Adipose tissue (tissue), 3 donors: Measurements from ENCODE around the gene DLGAP1. TPM values are rescaled to one million over a fixed set of nuclear protein-coding genes. Genes with fewer than 3 reads are reported as not detected.
"Not testable (repeated sequence)": the region's sequence is repeated elsewhere in the genome, so short reads cannot be mapped to it uniquely, and the experiment has no call there.

Experiments used
- H3K27ac ChIP-seq: one replicate; pipeline ENCODE4 v1.5.1; 2013; ENCODE audit warnings: low read depth, low read length
- WGBS, 3 donors: extraction: QIAGEN DNeasy Blood & Tissue Kit; methylation state at CpG; one replicate each; pipeline ENCODE4 v1.1.7; 2013; 5-methylcytosine and 5-hydroxymethylcytosine counted together
- polyA plus RNA-seq, 3 donors: library from polyadenylated mRNA; stranded (reverse); fragments of 200-250 nt; gene quantifications; one replicate each; pipeline ENCODE4 v1.2.3, GENCODE V29; 2013
- donor health status: healthy with polysubstance abuse.
- donor health status: Bipolar disorder and iron deficiency.
- donor health status: healthy.

DLGAP1 gene
- polyA plus RNA-seq, 3 donors, result 0.06 to 0.22 (median 0.09) TPM

DNA sequence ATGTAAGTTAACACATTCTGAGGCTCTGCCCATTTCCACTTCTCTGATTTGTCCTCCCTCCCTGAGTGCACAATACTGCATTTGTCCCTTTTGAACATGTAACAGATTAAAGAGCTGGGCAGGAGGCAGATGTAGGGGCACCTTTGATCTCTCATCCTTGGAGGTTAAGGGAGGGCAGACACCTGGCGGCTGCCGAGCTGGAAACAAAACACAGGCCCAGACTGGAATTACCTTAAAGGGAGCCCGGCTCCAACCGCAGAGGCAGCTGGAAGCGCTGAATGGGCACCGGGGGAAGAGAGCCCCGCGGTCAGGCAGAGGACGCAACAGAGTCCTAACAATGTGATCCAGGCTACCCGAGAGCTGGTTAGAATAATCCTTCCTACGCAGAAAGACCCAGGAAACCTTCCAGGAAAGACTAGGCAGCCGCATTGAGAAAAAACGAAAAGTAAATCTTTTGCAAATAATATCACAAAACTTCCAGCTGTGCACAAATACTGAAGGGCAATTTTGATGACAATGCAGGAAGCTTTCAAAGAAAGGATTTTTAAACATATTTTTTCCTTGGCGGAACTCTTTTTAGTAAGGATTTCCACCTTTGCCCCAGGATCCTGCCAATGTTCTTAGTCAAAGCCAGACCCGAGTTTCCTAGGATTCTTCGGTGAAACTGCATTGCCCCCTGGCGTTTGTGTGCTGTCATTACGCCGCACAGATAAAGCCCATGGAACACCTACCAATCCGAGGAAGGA lies 789.2 kb downstream of the DLGAP1 start:
- H3K27ac ChIP-seq, result no peak overlapping the region
- 7 to 21% (median 17%) methylated on average over 20 of the region's 20 CpGs for WGBS, 3 donors

DNA sequence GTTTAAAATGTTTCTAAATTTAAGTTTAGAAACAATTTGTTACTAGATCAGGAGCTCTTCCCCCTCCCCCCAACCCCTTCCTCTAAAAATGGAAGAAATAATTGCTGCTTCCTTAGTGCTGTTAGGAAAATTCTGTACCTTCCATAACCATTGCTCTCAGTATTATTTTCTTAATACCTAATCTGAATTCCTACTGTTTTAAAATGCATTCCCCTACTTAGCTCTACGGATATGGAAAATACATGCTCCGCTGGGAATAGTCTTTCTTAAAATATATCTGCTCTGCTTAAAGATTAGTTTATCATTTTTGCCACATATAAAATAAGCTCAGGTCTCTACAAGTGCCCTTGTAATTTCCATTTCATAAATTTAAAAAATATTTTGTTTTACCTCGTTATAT lies 789.9 kb downstream of the DLGAP1 start:
- no peak overlapping the region for H3K27ac ChIP-seq

DNA sequence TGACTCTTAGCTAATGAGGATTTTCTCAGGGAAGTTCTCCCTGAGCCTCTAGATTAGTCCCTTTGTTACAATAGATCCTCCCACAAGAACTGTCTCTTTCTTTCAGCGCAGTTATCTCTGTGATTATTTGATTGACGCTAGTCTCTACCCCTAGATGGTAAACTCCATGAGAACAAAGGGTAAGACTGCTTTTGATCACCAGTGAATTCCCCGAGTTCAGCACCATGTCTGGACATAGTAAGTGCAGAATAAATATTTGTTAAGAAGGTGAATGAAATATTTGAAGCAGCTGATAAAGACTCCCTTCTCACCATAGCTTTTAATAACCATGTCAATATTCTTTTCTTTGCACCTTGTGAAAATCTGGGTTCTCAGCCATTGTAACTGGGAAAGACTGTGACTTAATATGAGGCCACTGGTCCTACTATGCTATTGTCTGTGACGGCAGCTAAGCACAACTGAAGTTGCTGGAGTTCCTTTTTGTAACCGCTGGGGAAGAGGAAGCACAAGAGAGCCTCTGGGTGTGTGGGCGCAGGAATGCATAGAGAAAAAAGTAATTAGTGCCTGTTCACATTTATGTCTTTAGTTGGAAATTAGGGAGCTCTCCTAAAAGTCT lies 790.4 kb downstream of the DLGAP1 start:
- WGBS, 3 donors, result 63 to 68% (median 64%) methylated on average over 6 of the region's 6 CpGs
- H3K27ac ChIP-seq, result no peak overlapping the region

More for the DNA sequence above, 789.9 kb downstream of the DLGAP1 start:
- 79 to 88% (median 82%) methylated on average over 3 of the region's 3 CpGs for WGBS, 3 donors

DNA sequence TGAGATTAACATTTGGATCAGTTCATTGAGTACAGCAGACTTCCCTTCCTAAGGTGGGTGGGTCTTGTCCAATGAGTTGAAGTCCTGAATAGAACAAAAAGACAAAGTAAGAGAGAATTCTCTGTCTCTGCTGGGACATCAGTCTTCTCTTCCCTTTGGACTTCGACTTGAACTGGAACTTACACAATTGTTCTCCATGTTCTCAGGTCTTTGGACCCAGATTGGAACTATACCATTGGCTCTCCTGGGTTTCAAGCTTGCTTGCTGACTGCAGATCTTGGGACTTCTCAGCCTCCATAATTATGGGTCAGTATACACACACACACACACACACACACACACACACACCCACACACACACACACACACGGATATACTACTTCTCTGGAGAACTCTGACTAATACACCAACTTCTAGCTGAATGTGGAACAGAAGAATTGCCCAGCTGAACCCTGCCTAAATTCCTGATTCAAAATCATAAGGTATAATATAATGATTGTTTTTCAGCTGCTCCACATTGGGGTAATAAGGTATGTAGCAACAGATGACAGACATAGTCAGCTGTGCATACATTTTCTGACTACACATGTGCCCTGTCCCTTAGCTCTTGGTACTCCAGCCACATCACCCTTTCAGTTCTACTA lies 791.1 kb downstream of the DLGAP1 start:
- WGBS, 3 donors, result 86 to 90% (median 88%) methylated on average over 2 of the region's 2 CpGs
- no peak overlapping the region for H3K27ac ChIP-seq

DNA sequence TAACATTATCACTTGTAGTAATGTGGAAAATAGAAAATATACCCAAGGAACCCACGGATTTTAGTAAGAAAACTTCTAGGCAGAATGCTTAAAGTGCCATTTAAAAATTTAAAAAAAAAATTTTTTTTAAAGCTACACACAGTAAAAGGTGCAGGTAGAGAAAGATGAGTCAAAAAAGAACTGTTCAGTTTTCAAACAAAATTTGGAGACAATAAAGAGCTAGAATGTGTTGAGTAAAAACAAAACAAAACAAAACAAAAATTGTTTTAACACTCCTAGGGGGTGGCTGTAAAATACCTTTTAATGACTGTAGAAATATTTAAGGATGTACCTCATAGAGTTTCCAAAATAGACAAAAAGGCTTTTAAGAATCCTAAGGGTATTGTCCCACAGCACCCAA lies 793.1 kb downstream of the DLGAP1 start:
- 80 to 85% (median 81%) methylated on average over 1 of the region's 1 CpG for WGBS, 3 donors
- no peak overlapping the region for H3K27ac ChIP-seq

DNA sequence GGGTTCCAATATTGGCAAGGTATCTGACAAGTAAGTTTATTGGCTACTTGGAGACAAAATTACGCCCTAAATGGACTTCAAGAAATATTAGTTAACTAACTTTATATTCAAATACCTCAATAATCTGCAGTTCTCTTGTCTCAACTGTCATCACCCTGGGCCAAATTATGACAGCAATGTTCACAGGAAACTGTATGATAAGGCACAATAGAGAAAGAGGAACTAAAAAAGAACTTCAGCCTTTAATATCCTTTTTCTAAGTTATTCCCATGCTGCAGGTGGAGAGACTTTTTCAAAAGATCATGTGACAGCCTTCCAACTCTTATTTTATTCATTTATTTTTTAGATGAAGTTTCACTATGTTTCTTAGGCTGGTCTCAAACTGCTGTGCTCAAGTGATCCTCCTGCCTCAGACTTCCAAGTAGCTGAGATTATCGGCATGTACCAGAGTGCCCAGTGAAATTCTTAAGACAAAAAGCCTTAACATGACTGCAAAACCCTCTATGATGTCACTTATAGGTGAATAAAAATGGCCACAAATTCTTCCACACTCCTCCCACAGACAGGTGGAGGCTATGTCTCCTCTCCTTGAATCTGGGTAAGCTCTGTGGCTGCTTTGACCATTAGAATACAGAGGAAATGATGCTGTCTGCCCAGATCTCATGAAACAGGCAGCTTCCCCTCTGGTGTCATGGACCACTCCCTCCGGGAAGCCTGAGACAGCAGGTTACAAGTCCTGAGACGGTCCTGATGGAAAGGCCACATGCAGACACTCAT lies 794.2 kb downstream of the DLGAP1 start:
- WGBS, 3 donors, result 39 to 96% (median 61%) methylated on average over 4 of the region's 4 CpGs
- no peak overlapping the region for H3K27ac ChIP-seq

DNA sequence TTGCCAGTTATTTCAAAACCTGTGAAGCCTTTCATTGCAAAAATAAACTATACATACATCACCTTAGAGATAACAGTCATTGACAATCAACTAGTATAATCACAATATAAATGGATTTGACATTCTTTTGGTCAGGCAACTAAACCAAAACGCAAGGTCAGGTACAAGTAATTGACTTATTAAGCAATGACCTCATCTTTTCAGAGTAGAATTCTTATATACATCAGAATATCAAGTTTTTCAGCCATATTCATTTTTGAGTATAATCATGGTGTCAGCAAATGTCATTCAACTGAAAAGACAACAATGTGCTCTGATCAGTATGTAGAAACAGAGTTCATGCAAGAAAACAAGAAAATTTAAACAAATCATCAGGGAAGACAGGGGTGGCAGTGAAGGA lies 796.6 kb downstream of the DLGAP1 start:
- WGBS, 3 donors, result 80 to 92% (median 88%) methylated on average over 1 of the region's 1 CpG
- H3K27ac ChIP-seq, result no peak overlapping the region

DNA sequence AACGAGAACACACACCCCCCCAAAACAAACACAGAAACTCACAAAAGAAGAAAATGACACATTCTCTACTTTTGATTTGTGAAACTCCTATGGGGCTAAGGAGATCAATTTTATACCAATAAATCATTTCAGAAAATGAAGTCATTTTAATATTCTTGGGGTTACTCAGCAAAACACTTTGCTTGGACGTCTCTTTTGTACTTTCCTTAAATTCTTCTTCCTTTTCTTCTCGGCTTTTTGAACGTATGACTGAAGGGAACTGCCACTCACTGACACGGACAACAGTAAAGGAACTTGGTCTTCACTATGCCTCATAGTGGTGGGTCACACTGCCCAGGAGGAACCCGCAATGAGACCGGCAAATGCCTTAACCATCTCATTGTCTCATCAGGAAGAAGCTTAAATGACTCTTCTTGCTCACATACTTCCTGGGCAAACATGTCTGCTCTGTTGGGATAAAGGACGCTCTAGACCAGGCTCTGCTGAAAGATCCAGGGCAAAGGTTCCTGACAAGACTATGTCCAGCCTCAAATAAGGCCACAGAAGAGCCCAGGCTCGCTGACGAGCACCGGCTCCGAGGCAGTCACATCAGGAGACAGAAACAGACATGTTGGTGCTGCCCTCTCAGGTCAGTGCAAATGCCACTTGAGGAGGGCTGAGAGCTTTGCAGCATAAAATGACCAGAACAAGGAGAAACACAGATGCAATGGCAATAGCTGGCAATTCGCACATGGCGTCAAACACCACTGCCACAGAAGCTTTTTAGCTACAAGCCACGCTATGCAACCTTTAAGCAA lies 799.7 kb downstream of the DLGAP1 start:
- WGBS, 3 donors, result 71 to 85% (median 78%) methylated on average over 15 of the region's 15 CpGs
- H3K27ac ChIP-seq, result no peak overlapping the region

DNA sequence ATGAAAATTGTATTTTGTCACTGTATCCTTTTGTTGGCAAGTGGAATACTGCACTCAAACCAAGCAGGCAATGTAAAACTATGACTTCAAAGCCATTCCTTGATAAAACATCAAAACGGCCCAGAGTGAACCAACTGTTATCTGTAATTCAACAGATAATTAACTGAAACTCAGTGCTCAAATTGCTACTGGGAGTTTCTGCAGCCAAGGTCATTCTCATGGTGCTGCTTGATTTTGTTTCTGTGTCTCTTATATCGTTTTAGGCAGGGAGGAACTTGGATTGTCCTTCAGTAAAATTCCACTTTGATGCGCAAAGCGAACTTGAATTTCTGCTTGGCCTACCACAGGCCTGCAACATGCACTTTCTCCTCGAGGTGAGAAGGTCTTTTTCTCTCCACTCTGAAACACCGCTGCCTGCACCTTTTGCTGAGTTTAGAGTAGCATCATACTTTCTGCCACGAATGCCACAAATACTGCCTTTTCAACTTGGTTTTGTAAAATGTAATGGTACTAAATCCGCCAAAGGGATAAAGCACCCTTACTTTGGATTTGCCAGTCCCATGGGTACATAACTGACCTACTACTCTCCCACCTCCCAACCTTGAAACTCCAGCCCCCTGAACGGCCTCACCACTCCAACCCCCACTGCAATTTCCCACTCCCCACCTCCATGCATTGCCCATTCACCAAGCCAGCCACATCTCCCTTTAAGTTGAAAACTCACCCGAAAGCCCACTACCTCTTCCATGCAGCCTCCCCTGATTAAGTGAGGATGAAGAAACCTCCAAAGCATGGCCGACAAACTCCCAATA lies 800.5 kb downstream of the DLGAP1 start:
- 70 to 84% (median 83%) methylated on average over 11 of the region's 11 CpGs for WGBS, 3 donors
- H3K27ac ChIP-seq, result no peak overlapping the region

DNA sequence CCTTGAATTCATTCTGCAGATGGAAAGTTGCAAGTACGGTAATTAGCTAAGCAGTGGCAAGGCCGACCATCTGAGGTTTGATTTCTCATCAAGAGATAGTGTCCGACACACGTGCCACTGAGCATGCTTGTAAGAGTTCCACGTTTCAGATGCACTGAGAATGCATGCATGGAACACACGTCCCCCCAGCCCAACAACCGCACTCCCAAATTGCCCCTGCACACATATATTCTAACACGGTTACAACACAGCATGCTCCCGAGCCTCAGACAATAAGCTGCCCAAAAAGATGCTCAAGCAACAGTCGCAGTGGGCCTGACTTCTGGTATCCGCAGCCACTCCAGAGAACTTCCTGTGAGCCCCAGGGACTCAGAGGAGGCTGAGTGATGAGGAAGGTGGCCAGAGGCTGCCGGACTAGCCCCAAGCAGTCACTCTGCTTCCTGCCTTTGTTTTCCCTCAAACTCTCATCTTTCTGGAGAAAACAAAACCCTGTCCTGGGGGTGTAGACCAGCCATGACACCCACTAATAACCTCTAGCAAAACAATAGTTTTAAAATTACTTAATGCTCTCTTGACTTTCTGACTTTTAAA lies 801.2 kb downstream of the DLGAP1 start:
- 83 to 89% (median 85%) methylated on average over 12 of the region's 12 CpGs for WGBS, 3 donors
- no peak overlapping the region for H3K27ac ChIP-seq

DNA sequence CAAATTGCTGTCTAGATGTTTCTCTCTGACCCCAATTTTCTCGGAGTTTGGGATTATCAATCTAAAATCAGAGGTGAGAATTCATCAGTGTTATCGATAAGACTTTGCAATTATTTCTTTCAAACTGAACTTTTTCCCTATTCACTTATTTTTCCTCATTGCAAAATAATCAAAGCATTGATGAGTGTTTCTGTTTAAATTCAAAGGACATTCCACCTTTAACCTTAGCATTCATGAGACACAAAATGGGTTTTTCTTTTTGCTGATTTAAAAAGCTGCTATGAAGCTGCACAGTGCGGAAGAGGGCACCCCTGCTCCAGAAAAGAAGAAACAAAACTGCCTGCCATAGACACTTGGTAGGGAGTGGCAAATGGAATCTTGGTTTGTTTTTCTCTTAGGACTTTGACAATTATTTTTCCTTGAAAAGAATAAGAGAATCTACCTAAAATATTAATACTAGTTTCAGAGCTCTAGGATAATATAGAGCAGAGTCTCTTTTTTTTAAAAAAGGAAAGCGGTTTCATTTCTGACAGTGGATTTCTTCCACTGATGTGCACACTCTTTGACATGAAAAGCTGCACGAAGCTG lies 801.8 kb downstream of the DLGAP1 start:
- 88 to 90% (median 89%) methylated on average over 5 of the region's 5 CpGs for WGBS, 3 donors
- no peak overlapping the region for H3K27ac ChIP-seq

DNA sequence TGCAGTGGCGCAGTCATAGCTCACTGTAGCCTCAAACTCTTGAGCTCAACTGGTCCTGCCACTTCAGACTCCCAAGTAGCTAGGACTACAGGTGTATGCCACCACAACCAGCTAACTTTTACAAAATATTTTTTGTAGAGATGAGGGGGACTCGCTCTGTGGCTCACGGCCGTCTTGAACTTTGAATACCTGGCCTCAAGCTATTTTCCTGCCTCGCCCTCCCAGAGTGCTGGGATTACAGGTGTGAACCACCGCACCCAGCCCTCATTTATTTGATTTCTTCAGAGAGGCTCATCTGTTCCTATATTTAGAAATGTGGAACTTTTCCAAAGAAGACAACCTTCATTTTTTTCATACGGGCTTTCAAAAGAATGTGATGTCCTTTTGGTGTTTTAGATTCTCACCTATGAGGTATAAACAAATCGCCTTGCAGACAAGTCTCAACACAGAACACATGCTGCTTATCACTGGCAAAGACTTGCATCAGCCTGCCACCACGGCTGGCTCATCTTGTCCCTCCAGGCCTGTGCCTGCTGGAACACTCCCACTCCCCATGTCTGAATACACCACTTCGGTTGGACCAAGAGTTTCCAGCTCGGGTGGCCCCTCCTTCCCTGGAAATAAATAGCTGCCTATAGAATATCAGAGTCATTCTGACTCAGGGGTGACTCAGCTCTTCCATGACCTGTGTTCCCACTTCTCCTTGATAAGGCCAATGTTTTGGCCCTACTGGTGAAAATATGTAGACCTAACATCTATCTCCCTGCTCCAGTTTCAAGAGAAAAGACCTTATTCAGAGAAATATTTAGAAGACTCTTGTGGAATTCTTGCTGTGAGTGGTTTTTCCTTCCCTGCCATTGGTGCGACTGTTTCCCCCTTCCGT lies 802.5 kb downstream of the DLGAP1 start:
- no peak overlapping the region for H3K27ac ChIP-seq

DNA sequence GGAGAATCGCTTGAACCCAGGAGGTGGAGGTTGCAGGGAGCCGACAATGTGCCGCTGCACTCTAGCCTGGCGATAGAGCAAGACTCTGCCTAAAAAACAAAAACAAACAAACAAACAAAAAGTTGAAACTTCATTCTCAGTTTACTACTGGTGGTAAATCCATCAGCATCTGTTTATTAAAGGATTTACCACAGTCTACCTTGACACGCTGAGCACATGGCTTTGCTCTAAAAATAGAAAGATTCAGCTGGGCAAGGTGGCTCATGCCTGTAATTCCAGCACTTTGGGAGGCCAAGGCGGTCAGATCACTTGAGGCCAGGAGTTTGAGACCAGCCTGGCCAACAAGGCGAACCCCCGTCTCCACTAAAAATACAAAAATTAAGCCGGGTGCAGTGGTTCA lies 803.8 kb downstream of the DLGAP1 start:
- WGBS, 3 donors, result 84 to 87% (median 86%) methylated on average over 9 of the region's 9 CpGs
- H3K27ac ChIP-seq, result no peak overlapping the region

More for the DNA sequence above, 802.5 kb downstream of the DLGAP1 start:
- 71 to 79% (median 74%) methylated on average over 13 of the region's 13 CpGs for WGBS, 3 donors

DNA sequence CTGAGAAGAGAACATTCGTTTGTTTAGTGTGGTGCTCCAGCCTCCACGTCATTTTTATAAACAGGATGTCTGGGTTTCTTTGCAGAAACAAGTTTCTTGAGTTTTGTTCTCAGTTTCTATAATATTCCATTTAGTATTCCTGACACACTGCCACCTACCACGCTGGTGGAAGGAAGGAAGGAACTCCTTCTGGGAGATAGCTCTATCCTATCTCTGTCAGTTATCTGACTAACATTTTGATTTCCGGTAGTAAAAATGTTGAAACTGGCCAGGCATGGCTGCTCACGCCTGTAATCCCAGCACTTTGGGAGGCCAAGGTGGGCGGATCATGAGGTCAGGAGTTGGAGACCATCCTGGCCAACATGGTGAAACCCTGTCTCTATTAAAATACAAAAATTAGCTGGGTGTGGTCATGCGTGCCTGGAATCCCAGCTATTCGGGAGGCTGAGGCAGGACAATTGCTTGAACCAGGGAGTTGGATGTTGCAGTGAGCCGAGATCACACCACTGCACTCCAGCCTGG lies 804.5 kb downstream of the DLGAP1 start:
- H3K27ac ChIP-seq, result not testable (repeated sequence)
- 61 to 80% (median 67%) methylated on average over 9 of the region's 9 CpGs for WGBS, 3 donors

DNA sequence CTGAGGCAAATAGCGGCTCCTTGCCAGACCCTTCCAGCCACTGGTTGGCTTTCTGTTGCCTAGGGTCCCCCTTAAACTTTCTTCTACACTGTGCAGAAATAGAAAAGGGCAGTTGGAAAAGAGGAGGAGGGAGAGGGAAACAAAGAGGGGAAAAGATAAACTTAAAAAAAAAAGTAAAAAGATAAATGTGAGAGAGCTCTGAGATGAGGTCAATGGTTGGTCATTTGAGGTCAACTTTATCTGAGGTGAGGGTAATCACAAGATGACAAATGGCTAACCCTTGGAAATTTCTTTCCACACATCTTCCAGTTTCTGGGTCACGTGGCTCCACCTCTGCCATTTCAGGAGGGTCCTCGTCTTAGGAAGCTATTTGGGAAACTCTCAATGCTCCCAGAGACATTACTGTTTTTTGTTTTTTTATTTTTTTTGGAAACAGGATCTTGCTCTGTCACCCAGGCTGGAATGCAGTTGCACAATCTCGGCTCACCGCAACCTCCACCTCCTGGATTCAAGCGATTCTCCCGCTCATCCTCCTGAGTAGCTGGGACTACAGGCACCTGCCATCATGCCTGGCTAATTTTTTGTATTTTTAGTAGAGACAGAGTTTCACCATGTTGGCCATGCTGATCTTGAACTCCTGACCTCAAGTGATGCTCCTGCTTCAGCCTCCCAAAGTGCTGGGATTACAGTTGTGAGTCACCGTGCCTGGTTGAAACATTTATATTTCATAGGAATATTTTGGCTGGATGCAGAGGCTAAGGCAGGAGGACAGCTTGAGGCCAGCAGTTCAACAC lies 805.3 kb downstream of the DLGAP1 start:
- WGBS, 3 donors, result 78 to 83% (median 80%) methylated on average over 8 of the region's 8 CpGs
- no peak overlapping the region for H3K27ac ChIP-seq
